Measurements from ENCODE around the gene DUSP8.

The DUSP8 gene

DNA sequence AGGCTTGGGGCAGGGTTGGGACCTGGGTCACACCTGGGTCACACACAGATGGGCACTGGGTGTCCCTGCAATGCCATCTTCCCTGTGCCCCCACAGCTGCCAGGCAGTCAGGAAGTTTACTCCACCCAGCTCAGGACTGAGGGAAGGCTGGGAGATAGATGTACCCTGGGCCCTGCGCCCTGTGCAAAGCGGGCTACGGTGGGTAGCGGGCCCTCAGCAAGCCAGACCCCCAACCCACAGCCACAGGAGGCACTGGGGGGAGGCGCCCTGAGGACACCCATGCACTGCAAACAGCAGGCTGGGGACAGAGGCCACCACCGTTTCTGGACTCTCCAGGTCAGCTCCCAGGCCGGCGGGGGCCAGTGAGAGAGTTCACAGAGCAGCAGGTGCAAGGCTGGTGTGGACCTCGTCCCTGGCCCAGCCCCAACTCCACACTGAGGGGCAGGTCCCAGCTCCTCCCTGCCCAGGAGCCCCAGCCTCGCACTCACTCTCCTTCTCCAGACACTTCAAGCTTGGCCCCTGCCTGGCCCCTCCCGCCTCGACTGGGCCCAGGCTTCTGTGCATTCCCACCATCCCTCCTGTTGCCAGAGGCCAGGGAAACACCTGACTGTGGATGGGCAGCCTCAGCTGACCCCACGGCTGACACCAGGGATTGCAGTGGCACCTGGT lies 4.9 kb downstream of the DUSP8 start:
- DNase-seq (ENCODE audit: low read depth), result no peak
- no peak overlapping the region for H3K4me3 ChIP-seq (ENCODE audit: low read depth, low read length)
- TF ChIP-seq, protein P1, sequence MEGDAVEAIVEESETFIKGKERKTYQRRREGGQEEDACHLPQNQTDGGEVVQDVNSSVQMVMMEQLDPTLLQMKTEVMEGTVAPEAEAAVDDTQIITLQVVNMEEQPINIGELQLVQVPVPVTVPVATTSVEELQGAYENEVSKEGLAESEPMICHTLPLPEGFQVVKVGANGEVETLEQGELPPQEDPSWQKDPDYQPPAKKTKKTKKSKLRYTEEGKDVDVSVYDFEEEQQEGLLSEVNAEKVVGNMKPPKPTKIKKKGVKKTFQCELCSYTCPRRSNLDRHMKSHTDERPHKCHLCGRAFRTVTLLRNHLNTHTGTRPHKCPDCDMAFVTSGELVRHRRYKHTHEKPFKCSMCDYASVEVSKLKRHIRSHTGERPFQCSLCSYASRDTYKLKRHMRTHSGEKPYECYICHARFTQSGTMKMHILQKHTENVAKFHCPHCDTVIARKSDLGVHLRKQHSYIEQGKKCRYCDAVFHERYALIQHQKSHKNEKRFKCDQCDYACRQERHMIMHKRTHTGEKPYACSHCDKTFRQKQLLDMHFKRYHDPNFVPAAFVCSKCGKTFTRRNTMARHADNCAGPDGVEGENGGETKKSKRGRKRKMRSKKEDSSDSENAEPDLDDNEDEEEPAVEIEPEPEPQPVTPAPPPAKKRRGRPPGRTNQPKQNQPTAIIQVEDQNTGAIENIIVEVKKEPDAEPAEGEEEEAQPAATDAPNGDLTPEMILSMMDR (IDR thresholded peaks at IDR 0.05; ENCODE audit: control insufficient read depth, extremely low read depth, insufficient read depth), result no peak

DNA sequence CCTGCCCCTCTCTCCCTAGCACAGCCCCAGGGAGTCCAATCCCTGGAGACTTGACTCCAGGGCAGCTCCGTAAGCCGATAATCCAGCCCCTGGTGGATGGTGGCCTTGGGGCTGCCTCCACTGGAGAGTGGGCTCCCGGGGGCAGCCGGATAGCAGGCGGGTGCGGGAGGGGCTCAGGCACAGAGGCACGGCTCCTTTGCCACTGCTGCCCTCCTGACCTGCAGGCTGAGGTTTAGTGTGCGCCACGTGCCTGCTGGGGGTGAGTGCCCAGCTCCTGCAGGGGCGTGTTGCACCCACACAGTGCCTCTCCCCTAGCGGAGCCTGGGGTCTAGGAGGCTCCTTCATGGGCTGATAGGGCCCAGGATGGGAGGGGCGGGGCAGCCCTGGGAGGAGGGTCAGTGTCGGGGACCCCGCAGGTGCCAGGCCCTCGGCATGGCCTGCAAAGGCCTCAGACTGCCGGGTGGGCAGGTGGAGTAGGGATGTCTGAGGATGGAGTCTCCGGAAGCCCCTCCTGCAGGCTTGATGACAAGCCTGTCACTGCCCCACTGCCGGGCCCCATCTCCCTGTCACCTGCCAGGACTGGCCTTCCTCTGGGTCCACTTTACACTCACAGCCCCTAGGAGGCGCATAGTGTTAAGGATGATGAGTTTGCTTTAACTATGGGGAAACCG lies 5.6 kb downstream of the DUSP8 start:
- DNase-seq (ENCODE audit: low read depth), result no peak
- TF ChIP-seq, protein P1 (IDR thresholded peaks at IDR 0.05; ENCODE audit: control insufficient read depth, extremely low read depth, insufficient read depth), result peak; percentile 34
- H3K4me3 ChIP-seq (ENCODE audit: low read depth, low read length), result no peak overlapping the region

DNA sequence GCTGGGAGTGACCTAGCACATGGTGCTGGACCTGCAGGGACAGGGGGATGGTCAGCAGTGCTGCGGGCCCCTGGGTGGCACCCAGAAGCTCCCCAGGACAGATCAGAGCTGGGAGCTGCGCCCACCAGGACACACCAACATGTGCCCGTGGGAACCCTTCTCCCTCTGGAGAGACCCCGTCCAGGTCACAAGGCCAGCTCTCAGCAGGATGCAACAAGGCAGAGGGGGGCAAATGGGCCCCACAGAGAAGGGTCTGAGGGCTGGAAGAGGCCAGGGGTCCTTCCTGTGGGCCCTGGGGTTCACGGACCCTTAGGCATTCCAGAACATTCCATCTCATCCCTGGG lies 6.2 kb downstream of the DUSP8 start:
- TF ChIP-seq, protein P1 (IDR thresholded peaks at IDR 0.05; ENCODE audit: control insufficient read depth, extremely low read depth, insufficient read depth), result no peak
- DNase-seq (ENCODE audit: low read depth), result no peak
- no peak overlapping the region for H3K4me3 ChIP-seq (ENCODE audit: low read depth, low read length)

DNA sequence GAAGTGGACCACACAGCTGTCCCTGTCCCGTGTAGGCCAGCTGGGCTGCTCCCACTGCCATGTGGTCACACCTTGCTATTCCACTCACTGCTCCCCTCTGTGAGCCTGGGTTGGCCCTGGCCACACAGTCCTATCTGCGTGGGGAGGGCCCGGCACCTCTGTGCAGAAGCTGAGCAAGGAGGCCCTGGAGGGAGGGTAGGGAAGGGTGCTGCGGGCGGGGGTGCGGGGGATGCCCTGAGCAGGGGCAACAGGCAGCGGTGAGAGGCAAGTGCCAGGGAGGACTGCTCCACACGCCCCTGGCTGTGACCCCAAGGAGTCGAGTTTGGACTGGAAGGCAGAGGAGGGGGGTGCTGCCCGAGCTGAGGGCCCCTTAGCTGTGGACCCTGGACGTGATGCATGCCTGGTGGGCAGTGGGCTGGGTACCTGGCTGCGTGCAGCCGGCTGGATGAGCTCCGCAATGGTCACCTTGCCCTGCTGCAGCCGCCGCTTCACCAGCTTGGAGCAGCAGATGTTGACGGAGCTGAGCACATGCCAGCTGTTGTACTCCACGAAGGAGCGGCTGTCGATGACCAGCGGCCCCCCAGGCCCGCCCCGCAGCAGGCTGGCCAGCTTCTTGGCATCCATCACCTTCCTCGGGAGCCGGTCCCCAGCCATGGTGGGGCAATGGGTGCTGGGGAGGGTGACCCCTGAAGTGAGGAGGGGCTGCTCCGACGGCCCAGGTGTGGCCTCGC lies 6.7 kb downstream of the DUSP8 start:
- H3K4me3 ChIP-seq (ENCODE audit: low read depth, low read length), result no peak overlapping the region
- DNase-seq (ENCODE audit: low read depth), result no peak
- TF ChIP-seq, protein P1 (IDR thresholded peaks at IDR 0.05; ENCODE audit: control insufficient read depth, extremely low read depth, insufficient read depth), result no peak

DNA sequence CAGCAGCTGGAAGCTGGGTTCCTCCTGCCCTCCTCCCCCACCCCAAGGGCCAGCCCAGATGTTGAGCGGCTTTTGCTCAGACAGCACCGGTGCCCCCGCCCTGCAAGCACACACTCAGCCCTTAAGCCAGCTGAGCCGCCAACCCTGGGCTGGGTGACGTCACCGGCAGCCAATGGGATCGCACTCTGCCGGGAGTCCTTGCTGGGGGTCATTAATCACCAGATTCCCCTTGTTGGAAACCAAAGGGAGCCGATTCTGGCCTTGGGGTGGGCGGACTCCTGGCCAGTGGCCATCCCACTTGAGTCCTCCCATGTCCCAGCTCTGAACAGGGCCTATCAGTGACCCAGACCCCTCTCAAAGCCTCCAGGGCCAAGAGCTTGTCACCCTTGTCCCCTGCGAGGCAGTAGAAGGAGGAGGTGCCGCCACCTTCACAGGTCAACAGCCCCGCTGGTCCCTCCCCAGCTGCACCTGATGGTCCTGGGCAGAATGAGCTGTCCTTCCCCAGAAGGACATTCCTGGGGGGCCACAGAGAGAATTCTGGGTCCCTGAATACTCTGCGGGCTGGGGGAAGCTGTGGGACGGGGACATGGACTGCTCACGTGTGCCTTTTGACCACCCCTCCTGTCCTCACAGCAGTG lies 7.4 kb downstream of the DUSP8 start:
- TF ChIP-seq, protein P1 (IDR thresholded peaks at IDR 0.05; ENCODE audit: control insufficient read depth, extremely low read depth, insufficient read depth), result no peak
- DNase-seq (ENCODE audit: low read depth), result no peak
- H3K4me3 ChIP-seq (ENCODE audit: low read depth, low read length), result no peak overlapping the region

DNA sequence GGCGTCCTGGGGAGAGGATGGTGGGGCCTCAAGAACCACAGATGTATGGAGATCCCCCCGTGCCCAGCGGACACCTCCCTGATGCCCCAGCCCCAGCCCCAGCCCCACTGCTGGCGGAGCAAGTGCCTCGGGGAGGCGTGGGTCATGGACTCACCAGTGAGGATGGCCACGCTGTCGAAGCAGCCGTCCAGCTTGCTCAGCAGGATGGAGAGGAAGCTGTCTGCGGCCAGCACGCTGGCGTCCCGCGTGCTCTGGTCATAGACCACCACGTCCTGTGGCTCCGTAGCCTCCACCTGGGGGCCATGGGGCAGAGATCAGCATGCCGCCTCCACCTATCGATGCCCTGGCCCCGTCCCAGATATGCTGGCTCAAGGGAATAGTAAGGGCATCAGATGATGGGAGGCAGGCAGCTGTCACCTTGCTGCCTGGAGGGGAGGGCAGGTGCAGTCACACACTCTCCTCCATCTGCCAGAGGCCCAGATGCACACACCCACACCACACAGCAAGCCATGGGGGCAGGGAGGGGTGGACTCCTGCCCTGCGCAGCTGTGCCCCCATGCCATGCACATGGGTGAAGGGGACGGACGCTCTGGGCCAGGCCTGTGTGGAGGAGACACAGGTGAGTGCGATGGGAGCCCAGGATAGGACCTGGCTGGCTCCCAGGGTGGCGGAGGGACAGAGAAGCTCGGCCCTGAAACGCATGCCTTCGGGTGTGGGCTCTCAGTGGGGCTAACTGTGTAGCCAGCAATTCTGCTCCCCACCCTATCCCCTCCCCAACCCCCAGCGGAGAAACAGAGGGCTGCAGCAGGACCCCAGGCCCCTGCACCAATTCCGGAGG lies 8.2 kb downstream of the DUSP8 start:
- DNase-seq (ENCODE audit: low read depth), result no peak

More for the DNA sequence above, 8.2 kb downstream of the DUSP8 start:
- TF ChIP-seq, protein P1 (IDR thresholded peaks at IDR 0.05; ENCODE audit: control insufficient read depth, extremely low read depth, insufficient read depth), result no peak
- no peak overlapping the region for H3K4me3 ChIP-seq (ENCODE audit: low read depth, low read length)

Data from LNCaP clone FGC (cell line).